ENCODE measurements around the gene FOLR1. TPM values are rescaled to one million over a fixed set of nuclear protein-coding genes. Genes with fewer than 3 reads are reported as not detected.

The FOLR1 gene
- polyA plus RNA-seq, 1 donor from 2014 or later = not detected

DNA sequence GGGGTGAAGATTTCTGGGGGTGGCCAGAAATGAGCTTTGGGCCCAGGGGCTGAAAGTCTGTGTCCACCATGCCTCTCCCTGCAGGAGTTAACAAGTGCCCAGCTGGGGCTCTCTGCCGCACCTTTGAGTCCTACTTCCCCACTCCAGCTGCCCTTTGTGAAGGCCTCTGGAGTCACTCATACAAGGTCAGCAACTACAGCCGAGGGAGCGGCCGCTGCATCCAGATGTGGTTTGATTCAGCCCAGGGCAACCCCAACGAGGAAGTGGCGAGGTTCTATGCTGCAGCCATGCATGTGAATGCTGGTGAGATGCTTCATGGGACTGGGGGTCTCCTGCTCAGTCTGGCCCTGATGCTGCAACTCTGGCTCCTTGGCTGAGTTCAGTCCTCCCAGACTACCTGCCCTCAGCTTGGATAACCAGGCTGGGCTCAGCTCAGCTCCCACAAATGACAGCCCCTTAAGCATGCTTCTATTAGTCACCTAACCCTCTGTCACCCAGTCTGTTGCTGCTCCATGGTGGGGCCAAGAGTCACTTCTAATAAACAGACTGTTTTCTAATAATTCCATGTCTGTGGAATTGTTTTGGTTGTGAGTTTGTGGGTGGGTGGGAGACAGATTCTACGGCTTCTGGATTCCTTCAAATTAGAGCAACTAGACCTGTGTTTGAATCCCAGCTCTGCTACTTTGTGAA, 29.6 kb downstream of the FOLR1 start:
- no peaks in the 10 kb centered on the region for H3K36me3 ChIP-seq (ENCODE audit: insufficient read depth, low read length)
- H3K9me2 ChIP-seq (ENCODE audit: insufficient read depth, low read length) = no peaks in the 10 kb centered on the region
- no peak overlapping the region for H3K27ac ChIP-seq (ENCODE audit: low read length)
- TF ChIP-seq, protein P1, sequence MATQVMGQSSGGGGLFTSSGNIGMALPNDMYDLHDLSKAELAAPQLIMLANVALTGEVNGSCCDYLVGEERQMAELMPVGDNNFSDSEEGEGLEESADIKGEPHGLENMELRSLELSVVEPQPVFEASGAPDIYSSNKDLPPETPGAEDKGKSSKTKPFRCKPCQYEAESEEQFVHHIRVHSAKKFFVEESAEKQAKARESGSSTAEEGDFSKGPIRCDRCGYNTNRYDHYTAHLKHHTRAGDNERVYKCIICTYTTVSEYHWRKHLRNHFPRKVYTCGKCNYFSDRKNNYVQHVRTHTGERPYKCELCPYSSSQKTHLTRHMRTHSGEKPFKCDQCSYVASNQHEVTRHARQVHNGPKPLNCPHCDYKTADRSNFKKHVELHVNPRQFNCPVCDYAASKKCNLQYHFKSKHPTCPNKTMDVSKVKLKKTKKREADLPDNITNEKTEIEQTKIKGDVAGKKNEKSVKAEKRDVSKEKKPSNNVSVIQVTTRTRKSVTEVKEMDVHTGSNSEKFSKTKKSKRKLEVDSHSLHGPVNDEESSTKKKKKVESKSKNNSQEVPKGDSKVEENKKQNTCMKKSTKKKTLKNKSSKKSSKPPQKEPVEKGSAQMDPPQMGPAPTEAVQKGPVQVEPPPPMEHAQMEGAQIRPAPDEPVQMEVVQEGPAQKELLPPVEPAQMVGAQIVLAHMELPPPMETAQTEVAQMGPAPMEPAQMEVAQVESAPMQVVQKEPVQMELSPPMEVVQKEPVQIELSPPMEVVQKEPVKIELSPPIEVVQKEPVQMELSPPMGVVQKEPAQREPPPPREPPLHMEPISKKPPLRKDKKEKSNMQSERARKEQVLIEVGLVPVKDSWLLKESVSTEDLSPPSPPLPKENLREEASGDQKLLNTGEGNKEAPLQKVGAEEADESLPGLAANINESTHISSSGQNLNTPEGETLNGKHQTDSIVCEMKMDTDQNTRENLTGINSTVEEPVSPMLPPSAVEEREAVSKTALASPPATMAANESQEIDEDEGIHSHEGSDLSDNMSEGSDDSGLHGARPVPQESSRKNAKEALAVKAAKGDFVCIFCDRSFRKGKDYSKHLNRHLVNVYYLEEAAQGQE (IDR thresholded peaks at IDR 0.05; ENCODE audit: borderline replicate concordance) = no peak
- TF ChIP-seq EZH2 (IDR thresholded peaks at IDR 0.05; ENCODE audit: borderline replicate concordance, insufficient read depth, low read length, poor library complexity, severe bottlenecking) (no peak), POLR2AphosphoS5 (IDR thresholded peaks at IDR 0.05) (no peak), SMC3 (conservative IDR thresholded peaks at IDR 0.05; ENCODE audit: poor library complexity) (no peak), MXI1 (conservative IDR thresholded peaks at IDR 0.05; ENCODE audit: poor library complexity, severe bottlenecking) (no peak), EP300 (conservative IDR thresholded peaks at IDR 0.05; ENCODE audit: poor library complexity, severe bottlenecking) (no peak), RAD21 (conservative IDR thresholded peaks at IDR 0.05) (no peak), TAF1 (IDR thresholded peaks at IDR 0.05; ENCODE audit: low read depth) (no peak)
- TF ChIP-seq, protein P2, sequence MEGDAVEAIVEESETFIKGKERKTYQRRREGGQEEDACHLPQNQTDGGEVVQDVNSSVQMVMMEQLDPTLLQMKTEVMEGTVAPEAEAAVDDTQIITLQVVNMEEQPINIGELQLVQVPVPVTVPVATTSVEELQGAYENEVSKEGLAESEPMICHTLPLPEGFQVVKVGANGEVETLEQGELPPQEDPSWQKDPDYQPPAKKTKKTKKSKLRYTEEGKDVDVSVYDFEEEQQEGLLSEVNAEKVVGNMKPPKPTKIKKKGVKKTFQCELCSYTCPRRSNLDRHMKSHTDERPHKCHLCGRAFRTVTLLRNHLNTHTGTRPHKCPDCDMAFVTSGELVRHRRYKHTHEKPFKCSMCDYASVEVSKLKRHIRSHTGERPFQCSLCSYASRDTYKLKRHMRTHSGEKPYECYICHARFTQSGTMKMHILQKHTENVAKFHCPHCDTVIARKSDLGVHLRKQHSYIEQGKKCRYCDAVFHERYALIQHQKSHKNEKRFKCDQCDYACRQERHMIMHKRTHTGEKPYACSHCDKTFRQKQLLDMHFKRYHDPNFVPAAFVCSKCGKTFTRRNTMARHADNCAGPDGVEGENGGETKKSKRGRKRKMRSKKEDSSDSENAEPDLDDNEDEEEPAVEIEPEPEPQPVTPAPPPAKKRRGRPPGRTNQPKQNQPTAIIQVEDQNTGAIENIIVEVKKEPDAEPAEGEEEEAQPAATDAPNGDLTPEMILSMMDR (IDR thresholded peaks at IDR 0.05; ENCODE audit: poor library complexity, severe bottlenecking) = no peak
- no peak overlapping the region for H2AFZ ChIP-seq (ENCODE audit: low read depth, low read length)
- no peaks in the 10 kb centered on the region for H4K20me1 ChIP-seq (ENCODE audit: insufficient read depth)
- no peaks in the 10 kb centered on the region for H3K9me3 ChIP-seq (ENCODE audit: low read length)
- no peak overlapping the region for H3K4me3 ChIP-seq (ENCODE audit: low read length)
- no peak overlapping the region for H3K9ac ChIP-seq (ENCODE audit: low read length)
- H3F3A ChIP-seq (ENCODE audit: insufficient read depth, low read length, poor library complexity, severe bottlenecking) = no peaks in the 10 kb centered on the region
- H3K27me3 ChIP-seq (ENCODE audit: insufficient read depth, low read depth, low read length) = peaks cover 34% of the 10 kb centered on the region
- peaks cover 13% of the 10 kb centered on the region for H3K79me2 ChIP-seq (replicated peaks; ENCODE audit: insufficient read depth, low read length)
- no peak overlapping the region for H3K4me2 ChIP-seq (ENCODE audit: low read length)

DNA sequence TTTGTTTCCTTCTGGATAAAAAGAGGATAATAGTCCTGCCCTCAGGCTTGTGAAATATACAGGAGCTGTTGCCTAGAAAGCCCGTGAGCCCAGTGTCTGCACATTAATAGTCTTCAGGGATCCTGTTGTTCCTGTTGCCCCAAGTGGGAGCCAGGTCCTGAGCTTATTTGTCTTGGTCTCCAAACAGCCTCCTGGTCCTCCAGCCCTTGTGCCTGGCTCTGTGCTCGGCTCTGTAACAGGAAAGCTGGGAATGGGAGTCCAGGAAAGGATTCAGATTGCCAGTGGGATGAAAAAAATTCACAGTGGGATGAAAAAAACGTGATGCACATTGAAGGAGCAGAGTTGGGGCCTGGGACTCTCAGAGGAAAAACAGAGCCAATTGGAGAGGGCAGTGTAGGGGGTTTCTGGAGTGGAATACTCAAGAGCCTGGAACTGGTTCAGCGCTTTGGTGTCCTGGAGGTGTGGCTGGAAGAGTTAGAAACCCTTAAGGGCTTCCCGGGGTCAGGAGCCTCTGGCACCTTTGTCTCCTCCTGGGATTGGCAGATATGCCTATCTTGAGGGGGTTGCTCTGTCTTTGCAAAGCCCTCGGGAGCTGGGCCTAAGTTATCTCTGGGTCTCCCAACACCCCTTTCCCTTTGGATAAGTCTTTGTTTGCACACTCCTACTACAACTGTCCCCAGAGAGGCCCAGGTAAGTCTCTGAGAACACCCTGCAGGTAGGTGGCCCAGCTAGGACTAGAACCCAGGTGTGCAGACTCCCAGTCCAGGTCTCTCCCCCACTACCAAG, 30.4 kb downstream of the FOLR1 start:
- H3K27me3 ChIP-seq (ENCODE audit: insufficient read depth, low read depth, low read length) = peaks cover 34% of the 10 kb centered on the region
- H2AFZ ChIP-seq (ENCODE audit: low read depth, low read length) = no peak overlapping the region
- no peaks in the 10 kb centered on the region for H3F3A ChIP-seq (ENCODE audit: insufficient read depth, low read length, poor library complexity, severe bottlenecking)
- H3K9me2 ChIP-seq (ENCODE audit: insufficient read depth, low read length) = no peaks in the 10 kb centered on the region
- H3K79me2 ChIP-seq (replicated peaks; ENCODE audit: insufficient read depth, low read length) = peaks cover 13% of the 10 kb centered on the region
- no peaks in the 10 kb centered on the region for H4K20me1 ChIP-seq (ENCODE audit: insufficient read depth)
- TF ChIP-seq, protein P2 (IDR thresholded peaks at IDR 0.05; ENCODE audit: poor library complexity, severe bottlenecking) = no peak
- TF ChIP-seq EP300 (conservative IDR thresholded peaks at IDR 0.05; ENCODE audit: poor library complexity, severe bottlenecking) (no peak), RAD21 (conservative IDR thresholded peaks at IDR 0.05) (no peak), EZH2 (IDR thresholded peaks at IDR 0.05; ENCODE audit: borderline replicate concordance, insufficient read depth, low read length, poor library complexity, severe bottlenecking) (no peak), SMC3 (conservative IDR thresholded peaks at IDR 0.05; ENCODE audit: poor library complexity) (no peak), POLR2AphosphoS5 (IDR thresholded peaks at IDR 0.05) (no peak), TAF1 (IDR thresholded peaks at IDR 0.05; ENCODE audit: low read depth) (no peak), MXI1 (conservative IDR thresholded peaks at IDR 0.05; ENCODE audit: poor library complexity, severe bottlenecking) (no peak)
- TF ChIP-seq, protein P1 (IDR thresholded peaks at IDR 0.05; ENCODE audit: borderline replicate concordance) = no peak
- H3K9me3 ChIP-seq (ENCODE audit: low read length) = no peaks in the 10 kb centered on the region
- no peak overlapping the region for H3K9ac ChIP-seq (ENCODE audit: low read length)
- peak overlapping the region; percentile 70 for H3K4me3 ChIP-seq (ENCODE audit: low read length)
- no peak overlapping the region for H3K4me2 ChIP-seq (ENCODE audit: low read length)
- H3K36me3 ChIP-seq (ENCODE audit: insufficient read depth, low read length) = no peaks in the 10 kb centered on the region
- H3K27ac ChIP-seq (ENCODE audit: low read length) = no peak overlapping the region
